Measurements from ENCODE around the gene NKX1-1. TPM values are rescaled to one million over a fixed set of nuclear protein-coding genes. Genes with fewer than 3 reads are reported as not detected.

Gene NKX1-1
- total and polyA plus RNA-seq, 7 experiments from 2014 or later, result not detected

- Histone ChIP-seq H3K27me3 (ENCODE audit: control insufficient read depth in 2 of 2, insufficient read depth in 2 of 2, low read length in 2 of 2) (peaks cover 0 to 9% of the 10 kb centered on the region in 2 donors), H3K9me3 (ENCODE audit: control insufficient read depth in 2 of 3, low read length in 3 of 3) (no peaks in the 10 kb centered on the region), H3K4me1 (ENCODE audit: control insufficient read depth in 2 of 2, insufficient read depth in 2 of 2, low read length in 2 of 2) (no peaks in the 10 kb centered on the region), H3K4me3 (ENCODE audit: low read length) (no peak overlapping the region), H3K27ac (ENCODE audit: low read depth, low read length) (no peak overlapping the region), H3K36me3 (ENCODE audit: control insufficient read depth in 2 of 3, insufficient read depth in 3 of 3, low read length in 3 of 3) (no peaks in the 10 kb centered on the region)
- H3K27me3 Mint-ChIP-seq, result peaks cover 16 to 55% (median 27%) of the 10 kb centered on the region in 5 donors
- peaks cover 0 to 6% (median 0%) of the 10 kb centered on the region in 5 donors for H3K36me3 Mint-ChIP-seq
- peaks cover 0 to 5% (median 0%) of the 10 kb centered on the region in 11 donors for H3K9me3 Mint-ChIP-seq
- H3K27ac Mint-ChIP-seq, result peak overlapping the region in 1 of 9 donors; percentile 89
- H3K4me1 Mint-ChIP-seq, result peaks cover 4 to 14% (median 7%) of the 10 kb centered on the region in 7 donors
- intact Hi-C loops (cut with micrococcal nuclease), result loop anchor here in 1 of 2 donors (5.0 kb wide), 1 partner anchor 832 kb away; no protein-coding TSS in a partner anchor
- DNase-seq, result peak in 1 of 9 donors; percentile 22
- H3K4me3 Mint-ChIP-seq, result peak overlapping the region in 3 of 10 donors; percentile 21 to 51 (median 24)
- ATAC-seq, result no peak
- ChIA-PET POLR2A (no interaction called here), CTCF (no interaction called here)
These were observed 1.5 kb downstream of the NKX1-1 start for GRCh38 chr4:1404573-1405253.

GRCh38 chr4:1403591-1404572 is 2.4 kb downstream of the NKX1-1 start:
- peaks cover 0 to 5% (median 0%) of the 10 kb centered on the region in 11 donors for H3K9me3 Mint-ChIP-seq
- H3K4me1 Mint-ChIP-seq, result peaks cover 4 to 14% (median 7%) of the 10 kb centered on the region in 7 donors
- H3K27me3 Mint-ChIP-seq, result peaks cover 11 to 49% (median 22%) of the 10 kb centered on the region in 5 donors
- Histone ChIP-seq H3K36me3 (ENCODE audit: control insufficient read depth in 2 of 3, insufficient read depth in 3 of 3, low read length in 3 of 3) (no peaks in the 10 kb centered on the region), H3K9me3 (ENCODE audit: control insufficient read depth in 2 of 3, low read length in 3 of 3) (peaks cover 0 to 3% (median 0%) of the 10 kb centered on the region in 3 experiments), H3K27me3 (ENCODE audit: control insufficient read depth in 2 of 2, insufficient read depth in 2 of 2, low read length in 2 of 2) (peaks cover 0 to 9% of the 10 kb centered on the region in 2 donors), H3K4me1 (ENCODE audit: control insufficient read depth in 2 of 2, insufficient read depth in 2 of 2, low read length in 2 of 2) (no peaks in the 10 kb centered on the region), H3K27ac (ENCODE audit: low read depth, low read length) (no peak overlapping the region), H3K4me3 (ENCODE audit: low read length) (no peak overlapping the region)
- intact Hi-C loops (cut with micrococcal nuclease), result no loop called here
- ChIA-PET POLR2A (no interaction called here), CTCF (interaction anchor here (0.9 kb wide), 1 partner anchor 343 kb away, joined by 3 read pairs; no protein-coding TSS in a partner anchor)
- ATAC-seq (no peak), DNase-seq (no peak)
- H3K27ac Mint-ChIP-seq, result peak overlapping the region in 1 of 9 donors; percentile 72
- peak overlapping the region in 4 of 10 donors; percentile 15 to 75 (median 44) for H3K4me3 Mint-ChIP-seq
- H3K36me3 Mint-ChIP-seq, result peaks cover 0 to 8% (median 0%) of the 10 kb centered on the region in 5 donors

- Histone ChIP-seq H3K36me3 (ENCODE audit: control insufficient read depth in 2 of 3, insufficient read depth in 3 of 3, low read length in 3 of 3) (no peaks in the 10 kb centered on the region), H3K27me3 (ENCODE audit: control insufficient read depth in 2 of 2, insufficient read depth in 2 of 2, low read length in 2 of 2) (peaks cover 0 to 9% of the 10 kb centered on the region in 2 donors), H3K4me1 (ENCODE audit: control insufficient read depth in 2 of 2, insufficient read depth in 2 of 2, low read length in 2 of 2) (no peaks in the 10 kb centered on the region), H3K4me3 (ENCODE audit: low read length) (no peak overlapping the region), H3K9me3 (ENCODE audit: control insufficient read depth in 2 of 3, low read length in 3 of 3) (peaks cover 0 to 8% (median 0%) of the 10 kb centered on the region in 3 experiments), H3K27ac (ENCODE audit: low read depth, low read length) (no peak overlapping the region)
- peaks cover 0 to 7% (median 0%) of the 10 kb centered on the region in 5 donors for H3K36me3 Mint-ChIP-seq
- DNase-seq (peak in 1 of 9 donors; percentile 20), ATAC-seq (no peak)
- ChIA-PET POLR2A (no interaction called here), CTCF (interaction anchor here (0.9 kb wide), 1 partner anchor 342 kb away, joined by 3 read pairs; no protein-coding TSS in a partner anchor)
- peaks cover 5 to 42% (median 15%) of the 10 kb centered on the region in 5 donors for H3K27me3 Mint-ChIP-seq
- no peak overlapping the region for H3K27ac Mint-ChIP-seq
- H3K4me3 Mint-ChIP-seq, result peak overlapping the region in 1 of 10 donors; percentile 75
- H3K9me3 Mint-ChIP-seq, result peaks cover 0 to 8% (median 0%) of the 10 kb centered on the region in 11 donors
- H3K4me1 Mint-ChIP-seq, result peaks cover 0 to 12% (median 4%) of the 10 kb centered on the region in 7 donors
- intact Hi-C loops (cut with micrococcal nuclease), result no loop called here
These were observed 3.1 kb downstream of the NKX1-1 start for GRCh38 chr4:1403177-1403583.

- peaks cover 0 to 8% (median 0%) of the 10 kb centered on the region in 3 experiments for H3K9me3 ChIP-seq (ENCODE audit: control insufficient read depth in 2 of 3, low read length in 3 of 3)
- ATAC-seq, result no peak
- H3K4me1 ChIP-seq (ENCODE audit: control insufficient read depth in 2 of 2, insufficient read depth in 2 of 2, low read length in 2 of 2), result no peaks in the 10 kb centered on the region
- H3K4me3 ChIP-seq (ENCODE audit: low read length), result no peak overlapping the region
- Mint-ChIP-seq H3K36me3 (peaks cover 0 to 7% (median 0%) of the 10 kb centered on the region in 5 donors), H3K9me3 (peaks cover 0 to 8% (median 0%) of the 10 kb centered on the region in 11 donors), H3K27me3 (peaks cover 5 to 38% (median 13%) of the 10 kb centered on the region in 5 donors), H3K4me3 (peak overlapping the region in 2 of 10 donors; percentile 27 to 75), H3K4me1 (peaks cover 0 to 12% (median 4%) of the 10 kb centered on the region in 7 donors), H3K27ac (peak overlapping the region in 1 of 9 donors; percentile 52)
- ChIA-PET CTCF (interaction anchor here (0.9 kb wide), 1 partner anchor 341 kb away, joined by 3 read pairs; no protein-coding TSS in a partner anchor), POLR2A (no interaction called here)
- no peaks in the 10 kb centered on the region for H3K36me3 ChIP-seq (ENCODE audit: control insufficient read depth in 2 of 3, insufficient read depth in 3 of 3, low read length in 3 of 3)
- peak in 1 of 9 donors; percentile 19 for DNase-seq
- intact Hi-C loops (cut with micrococcal nuclease), result no loop called here
- H3K27ac ChIP-seq (ENCODE audit: low read depth, low read length), result no peak overlapping the region
- H3K27me3 ChIP-seq (ENCODE audit: control insufficient read depth in 2 of 2, insufficient read depth in 2 of 2, low read length in 2 of 2), result peaks cover 0 to 9% of the 10 kb centered on the region in 2 donors
These were observed 3.6 kb downstream of the NKX1-1 start for GRCh38 chr4:1402516-1403091.

GRCh38 chr4:1402021-1402515 is 4.2 kb downstream of the NKX1-1 start:
- Histone ChIP-seq H3K9me3 (ENCODE audit: control insufficient read depth in 2 of 3, low read length in 3 of 3) (peaks cover 0 to 13% (median 0%) of the 10 kb centered on the region in 3 experiments), H3K27ac (ENCODE audit: low read depth, low read length) (no peak overlapping the region), H3K27me3 (ENCODE audit: control insufficient read depth in 2 of 2, insufficient read depth in 2 of 2, low read length in 2 of 2) (peaks cover 0 to 9% of the 10 kb centered on the region in 2 donors), H3K4me1 (ENCODE audit: control insufficient read depth in 2 of 2, insufficient read depth in 2 of 2, low read length in 2 of 2) (no peaks in the 10 kb centered on the region), H3K4me3 (ENCODE audit: low read length) (no peak overlapping the region), H3K36me3 (ENCODE audit: control insufficient read depth in 2 of 3, insufficient read depth in 3 of 3, low read length in 3 of 3) (no peaks in the 10 kb centered on the region)
- peak in 2 of 9 donors; percentile 6 to 14 for DNase-seq
- ATAC-seq, result no peak
- Mint-ChIP-seq H3K27me3 (peaks cover 5 to 32% (median 8%) of the 10 kb centered on the region in 5 donors), H3K36me3 (peaks cover 0 to 7% (median 0%) of the 10 kb centered on the region in 5 donors), H3K4me1 (peaks cover 0 to 8% (median 4%) of the 10 kb centered on the region in 7 donors), H3K4me3 (peak overlapping the region in 1 of 10 donors; percentile 75), H3K27ac (peak overlapping the region in 1 of 9 donors; percentile 29), H3K9me3 (peaks cover 0 to 8% (median 0%) of the 10 kb centered on the region in 11 donors)
- ChIA-PET POLR2A (no interaction called here), CTCF (no interaction called here)
- intact Hi-C loops (cut with micrococcal nuclease), result no loop called here

Measured in naive thymus-derived CD4-positive, alpha-beta T cell (primary cell).